Vagina (tissue), 2 donors: ENCODE results near the gene KISS1R. TPM values are rescaled to one million over a fixed set of nuclear protein-coding genes. Genes with fewer than 3 reads are reported as not detected.

Experiments used
- DNase-seq, 2 donors: peaks; one replicate each; pipeline ENCODE4 v3.0.0-alpha.2; 2017; ENCODE audit errors: extremely low spot score in 2 of 2
- H3K27ac ChIP-seq: fragments of 200-600 bp; sonication (generic); one replicate; pipeline ENCODE4 v1.5.1; 2019
- H3K27me3 ChIP-seq: fragments of 200-600 bp; sonication (generic); one replicate; pipeline ENCODE4 v1.5.1; 2019
- H3K36me3 ChIP-seq, 2 donors: fragments of 200-600 bp; sonication (generic); one replicate each; pipeline ENCODE4 v1.5.1; 2017 to 2019
- H3K4me1 ChIP-seq: fragments of 200-600 bp; sonication (generic); one replicate; pipeline ENCODE4 v1.5.1; 2019
- H3K4me3 ChIP-seq, 2 donors: fragments of 200-600 bp; sonication (generic); 1 replicate in 1 of 2; 2 replicates in 1 of 2; pipeline ENCODE4 v1.5.1; 2016 to 2019
- H3K9me3 ChIP-seq: fragments of 200-600 bp; sonication (generic); one replicate; pipeline ENCODE4 v1.5.1; 2019
- POLR2A ChIP-seq, 2 donors: fragments of 450-650 bp; IDR thresholded peaks; one replicate each; pipeline ENCODE4 v1.6.1; 2017; ENCODE audit warnings: antibody characterized with exemption in 2 of 2, mild to moderate bottlenecking in 2 of 2, moderate library complexity in 2 of 2
- POLR2AphosphoS5 ChIP-seq, 2 donors: sonication (generic); formaldehyde crosslinking; IDR thresholded peaks; one replicate each; pipeline ENCODE4 v1.9.0; 2017; ENCODE audit warnings: antibody characterized with exemption in 2 of 2, mild to moderate bottlenecking in 2 of 2, low read depth in 1 of 2; ENCODE audit not compliant: insufficient read depth in 1 of 2
- intact Hi-C: fragments of 100-400 bp; cut with DNase I; formaldehyde crosslinking; loops from one replicate; pipeline ENCODE4 v1.15.1; 2023
- total RNA-seq: library from RNA; depleted of rRNA; stranded (reverse); fragments of >200 nt; gene quantifications from one replicate; pipeline ENCODE4 v1.2.3, GENCODE V29; 2016
- TF ChIP-seq, protein P1 (sequence below), 3 experiments: fragments of 450-650 bp in 2 of 3; fragments of 200-600 bp in 1 of 3; sonication (generic) in 1 of 3; IDR thresholded peaks; one replicate each; pipeline ENCODE4 v1.5.1; 2017 to 2019; ENCODE audit warnings: antibody characterized with exemption in 3 of 3, mild to moderate bottlenecking in 2 of 3, moderate library complexity in 2 of 3

KISS1R gene
- total RNA-seq, 1 donor from 2014 or later, result not detected

DNA sequence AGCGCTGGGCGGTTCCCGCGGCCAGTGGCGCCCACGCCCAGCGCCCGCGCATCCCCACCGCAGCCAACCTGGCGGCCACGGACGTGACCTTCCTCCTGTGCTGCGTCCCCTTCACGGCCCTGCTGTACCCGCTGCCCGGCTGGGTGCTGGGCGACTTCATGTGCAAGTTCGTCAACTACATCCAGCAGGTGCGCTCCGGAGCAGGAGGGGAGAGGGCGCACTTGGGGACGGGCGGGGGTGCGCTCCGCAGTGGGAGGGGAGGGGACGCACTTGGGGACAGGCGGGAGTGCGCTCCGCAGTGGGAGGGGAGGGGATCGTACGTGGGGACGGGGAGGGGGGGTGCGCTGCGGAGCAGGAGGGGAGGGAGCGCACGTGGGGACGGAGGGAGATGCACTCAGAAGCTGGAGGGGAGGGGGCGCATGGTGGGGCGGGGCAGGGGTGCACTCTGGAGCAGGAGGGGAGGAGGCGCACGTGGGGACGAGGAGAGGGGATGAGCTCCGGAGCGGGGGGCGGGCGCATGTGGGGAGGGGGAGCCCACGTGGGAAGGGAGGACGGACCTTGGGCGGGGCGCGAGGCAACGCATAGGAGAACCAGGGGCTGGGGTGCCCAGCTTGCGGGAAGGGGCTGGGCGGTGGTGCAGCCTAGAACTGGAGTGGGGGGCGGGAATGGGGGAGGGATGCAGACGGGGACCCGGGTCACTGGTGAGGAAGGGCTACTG, 1.5 kb downstream of the KISS1R start:
- TF ChIP-seq, protein P1, sequence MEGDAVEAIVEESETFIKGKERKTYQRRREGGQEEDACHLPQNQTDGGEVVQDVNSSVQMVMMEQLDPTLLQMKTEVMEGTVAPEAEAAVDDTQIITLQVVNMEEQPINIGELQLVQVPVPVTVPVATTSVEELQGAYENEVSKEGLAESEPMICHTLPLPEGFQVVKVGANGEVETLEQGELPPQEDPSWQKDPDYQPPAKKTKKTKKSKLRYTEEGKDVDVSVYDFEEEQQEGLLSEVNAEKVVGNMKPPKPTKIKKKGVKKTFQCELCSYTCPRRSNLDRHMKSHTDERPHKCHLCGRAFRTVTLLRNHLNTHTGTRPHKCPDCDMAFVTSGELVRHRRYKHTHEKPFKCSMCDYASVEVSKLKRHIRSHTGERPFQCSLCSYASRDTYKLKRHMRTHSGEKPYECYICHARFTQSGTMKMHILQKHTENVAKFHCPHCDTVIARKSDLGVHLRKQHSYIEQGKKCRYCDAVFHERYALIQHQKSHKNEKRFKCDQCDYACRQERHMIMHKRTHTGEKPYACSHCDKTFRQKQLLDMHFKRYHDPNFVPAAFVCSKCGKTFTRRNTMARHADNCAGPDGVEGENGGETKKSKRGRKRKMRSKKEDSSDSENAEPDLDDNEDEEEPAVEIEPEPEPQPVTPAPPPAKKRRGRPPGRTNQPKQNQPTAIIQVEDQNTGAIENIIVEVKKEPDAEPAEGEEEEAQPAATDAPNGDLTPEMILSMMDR (IDR thresholded peaks at IDR 0.05), result no peak
- TF ChIP-seq POLR2A (IDR thresholded peaks at IDR 0.05) (no peak), POLR2AphosphoS5 (IDR thresholded peaks at IDR 0.05; ENCODE audit: insufficient read depth in 1 of 2, low read depth in 1 of 2) (no peak)
- intact Hi-C loops, result no loop called here
- no peak overlapping the region for H3K27ac ChIP-seq
- H3K36me3 ChIP-seq, result no peaks in the 10 kb centered on the region
- peaks cover 39% of the 10 kb centered on the region for H3K4me1 ChIP-seq
- no peaks in the 10 kb centered on the region for H3K9me3 ChIP-seq
- no peak overlapping the region for H3K4me3 ChIP-seq
- no peak for DNase-seq
- H3K27me3 ChIP-seq, result peaks cover 25% of the 10 kb centered on the region

DNA sequence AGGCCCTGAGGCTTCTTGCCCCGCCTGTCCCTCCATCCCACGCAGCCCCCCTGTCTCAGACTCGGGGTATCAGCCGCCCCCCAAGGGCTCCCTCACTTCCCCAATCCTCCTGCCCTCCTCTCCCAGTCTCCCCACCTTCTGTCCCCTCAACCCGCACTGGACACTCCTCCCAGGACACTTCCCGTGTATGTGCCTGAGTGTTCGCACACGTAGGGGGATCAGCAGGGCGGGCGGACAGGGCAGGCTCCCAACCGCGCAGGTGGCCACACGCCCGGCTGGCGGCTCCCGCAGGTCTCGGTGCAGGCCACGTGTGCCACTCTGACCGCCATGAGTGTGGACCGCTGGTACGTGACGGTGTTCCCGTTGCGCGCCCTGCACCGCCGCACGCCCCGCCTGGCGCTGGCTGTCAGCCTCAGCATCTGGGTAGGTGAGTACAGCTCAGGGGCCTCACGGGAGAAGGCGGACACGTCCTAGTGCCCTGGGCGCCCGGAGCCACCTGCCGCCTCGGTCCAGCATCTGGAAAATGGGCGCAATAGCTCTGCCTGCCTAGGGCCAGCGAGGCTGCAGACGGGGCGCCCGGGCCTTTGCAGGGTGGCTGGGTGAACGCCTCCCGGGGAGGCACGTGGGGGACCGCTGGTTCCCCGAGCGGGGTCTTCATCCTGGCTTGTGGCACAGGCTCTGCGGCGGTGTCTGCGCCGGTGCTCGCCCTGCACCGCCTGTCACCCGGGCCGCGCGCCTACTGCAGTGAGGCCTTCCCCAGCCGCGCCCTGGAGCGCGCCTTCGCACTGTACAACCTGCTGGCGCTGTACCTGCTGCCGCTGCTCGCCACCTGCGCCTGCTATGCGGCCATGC, 2.3 kb downstream of the KISS1R start:
- Histone ChIP-seq H3K9me3 (no peaks in the 10 kb centered on the region), H3K4me1 (peaks cover 37% of the 10 kb centered on the region), H3K27ac (no peak overlapping the region), H3K36me3 (no peaks in the 10 kb centered on the region), H3K4me3 (peak overlapping the region; percentile 21 to 35), H3K27me3 (peaks cover 25% of the 10 kb centered on the region)
- intact Hi-C loops, result loop anchor here (5.0 to 10.0 kb wide), 3 partner anchors 62 to 325 kb away; partner anchors contain the start of genes ATP5F1D, CFD and MIDN
- no peak for DNase-seq
- TF ChIP-seq POLR2AphosphoS5 (IDR thresholded peaks at IDR 0.05; ENCODE audit: insufficient read depth in 1 of 2, low read depth in 1 of 2) (no peak), POLR2A (IDR thresholded peaks at IDR 0.05) (no peak)
- TF ChIP-seq, protein P1 (IDR thresholded peaks at IDR 0.05), result no peak

DNA sequence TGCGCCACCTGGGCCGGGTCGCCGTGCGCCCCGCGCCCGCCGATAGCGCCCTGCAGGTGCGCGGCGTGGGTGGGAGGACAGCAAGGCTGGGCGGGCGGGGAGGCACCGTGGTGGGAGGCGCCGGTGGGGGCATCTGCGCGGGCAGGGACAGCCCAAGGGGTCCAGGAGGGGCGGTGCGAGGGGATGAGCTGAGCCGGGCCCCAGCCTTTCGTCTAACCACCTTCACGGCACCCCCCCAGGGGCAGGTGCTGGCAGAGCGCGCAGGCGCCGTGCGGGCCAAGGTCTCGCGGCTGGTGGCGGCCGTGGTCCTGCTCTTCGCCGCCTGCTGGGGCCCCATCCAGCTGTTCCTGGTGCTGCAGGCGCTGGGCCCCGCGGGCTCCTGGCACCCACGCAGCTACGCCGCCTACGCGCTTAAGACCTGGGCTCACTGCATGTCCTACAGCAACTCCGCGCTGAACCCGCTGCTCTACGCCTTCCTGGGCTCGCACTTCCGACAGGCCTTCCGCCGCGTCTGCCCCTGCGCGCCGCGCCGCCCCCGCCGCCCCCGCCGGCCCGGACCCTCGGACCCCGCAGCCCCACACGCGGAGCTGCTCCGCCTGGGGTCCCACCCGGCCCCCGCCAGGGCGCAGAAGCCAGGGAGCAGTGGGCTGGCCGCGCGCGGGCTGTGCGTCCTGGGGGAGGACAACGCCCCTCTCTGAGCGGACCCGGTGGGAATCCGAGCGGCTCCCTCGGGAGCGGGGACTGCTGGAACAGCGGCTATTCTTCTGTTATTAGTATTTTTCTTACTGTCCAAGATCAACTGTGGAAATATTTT, 3.1 kb downstream of the KISS1R start:
- H3K27ac ChIP-seq, result no peak overlapping the region
- no peaks in the 10 kb centered on the region for H3K9me3 ChIP-seq
- H3K27me3 ChIP-seq, result peaks cover 25% of the 10 kb centered on the region
- H3K36me3 ChIP-seq, result no peaks in the 10 kb centered on the region
- intact Hi-C loops, result loop anchor here (5.0 to 10.0 kb wide), 3 partner anchors 63 to 325 kb away; partner anchors contain the start of genes ATP5F1D, CFD and MIDN
- no peak for DNase-seq
- H3K4me1 ChIP-seq, result peaks cover 43% of the 10 kb centered on the region
- peak overlapping the region; percentile 21 to 35 for H3K4me3 ChIP-seq
- TF ChIP-seq POLR2AphosphoS5 (IDR thresholded peaks at IDR 0.05; ENCODE audit: insufficient read depth in 1 of 2, low read depth in 1 of 2) (no peak), POLR2A (IDR thresholded peaks at IDR 0.05) (no peak)
- TF ChIP-seq, protein P1 (IDR thresholded peaks at IDR 0.05), result no peak

DNA sequence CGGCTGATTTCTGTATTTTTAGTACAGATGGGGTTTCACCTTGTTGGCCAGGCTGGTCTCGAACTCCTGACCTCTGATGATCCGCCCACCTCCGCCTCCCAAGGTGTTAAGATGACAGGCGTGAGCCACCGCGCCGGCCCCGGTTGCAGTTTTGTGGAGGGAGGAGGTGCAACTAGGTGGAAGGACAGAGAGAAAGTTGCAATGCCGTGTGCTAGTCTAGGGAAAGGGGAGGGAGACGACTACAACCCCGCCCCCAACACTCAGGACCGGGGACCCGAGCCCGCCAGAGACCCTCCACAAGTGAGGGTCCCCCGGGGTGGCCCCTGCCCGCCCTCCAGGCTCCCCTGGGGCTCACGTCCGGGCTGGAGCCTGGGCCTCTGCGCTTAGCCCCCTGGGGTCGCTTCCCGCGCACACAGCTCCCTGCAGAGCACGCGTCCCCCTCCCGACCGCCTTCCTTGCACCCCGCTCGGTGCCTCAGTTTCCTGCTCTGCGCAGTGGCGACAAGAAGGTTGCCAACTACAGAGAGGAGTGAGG, 7.5 kb downstream of the KISS1R start:
- no peaks in the 10 kb centered on the region for H3K9me3 ChIP-seq
- peaks cover 35% of the 10 kb centered on the region for H3K4me1 ChIP-seq
- no peaks in the 10 kb centered on the region for H3K36me3 ChIP-seq
- no peak for DNase-seq
- no peak for TF ChIP-seq POLR2AphosphoS5 (IDR thresholded peaks at IDR 0.05; ENCODE audit: insufficient read depth in 1 of 2, low read depth in 1 of 2)
- H3K4me3 ChIP-seq, result peak overlapping the region; percentile 72 to 87
- intact Hi-C loops, result loop anchor here (5.0 to 10.0 kb wide), 3 partner anchors 67 to 320 kb away; partner anchors contain the start of genes ATP5F1D, CFD and MIDN
- H3K27me3 ChIP-seq, result peaks cover 4% of the 10 kb centered on the region
- peak overlapping the region; percentile 82 for H3K27ac ChIP-seq
